CD4-positive, alpha-beta T cell (primary cell): Measurements from ENCODE around the gene AQP9. TPM values are rescaled to one million over a fixed set of nuclear protein-coding genes. Genes with fewer than 3 reads are reported as not detected.

Experiments used
- ATAC-seq: fragments of 200-7000 bp; cut with Tn5 transposase; one replicate; pipeline ENCODE4 v1.10.0; 2022; ENCODE audit warnings: mild to moderate bottlenecking; ENCODE audit not compliant: poor library complexity
- CTCF ChIA-PET: fragments of 350-600 bp; sonication (Branson Sonifier 250); formaldehyde crosslinking; loops from one replicate; lab custom pipeline; 2021; ENCODE audit warnings: antibody characterized with exemption, inconsistent platforms; lab: Charles Lee
- POLR2A ChIA-PET: fragments of 350-600 bp; sonication (Branson Sonifier 250); formaldehyde crosslinking; loops from one replicate; lab custom pipeline; 2021; ENCODE audit warnings: antibody characterized with exemption, inconsistent platforms; lab: Charles Lee
- DNase-seq, 14 experiments: peaks; one replicate each; pipeline ENCODE4 v3.0.0-alpha.2; 2013 to 2020; ENCODE audit warnings: mixed read lengths in 2 of 14
- H3K27ac ChIP-seq, 2 donors: one replicate each; pipeline versions ENCODE4 v1.5.1 to v1.7.0; 2013; ENCODE audit warnings: low read length in 2 of 2, low read depth in 1 of 2, mild to moderate bottlenecking in 1 of 2
- H3K27me3 ChIP-seq, 2 experiments: 1 replicate in 1 of 2; 2 replicates in 1 of 2; pipeline versions ENCODE4 v1.6.1 to v1.7.0; 2013; ENCODE audit warnings: low read length in 2 of 2, control low read depth in 1 of 2, mild to moderate bottlenecking in 1 of 2, moderate library complexity in 1 of 2; ENCODE audit not compliant: insufficient read depth in 2 of 2, control insufficient read depth in 1 of 2
- H3K36me3 ChIP-seq: one replicate; pipeline ENCODE4 v1.6.1; 2013; ENCODE audit warnings: low read length, control low read depth; ENCODE audit not compliant: insufficient read depth
- H3K4me1 ChIP-seq: one replicate; pipeline ENCODE4 v1.6.1; 2013; ENCODE audit warnings: low read length, control low read depth; ENCODE audit not compliant: insufficient read depth
- H3K4me3 ChIP-seq: one replicate; pipeline ENCODE4 v1.5.1; 2013; ENCODE audit warnings: mild to moderate bottlenecking, low read length, moderate library complexity
- H3K9me3 ChIP-seq, 2 experiments: 1 replicate in 1 of 2; 2 replicates in 1 of 2; pipeline versions ENCODE4 v1.6.1 to v1.7.0; 2013; ENCODE audit warnings: low read length in 2 of 2, mild to moderate bottlenecking in 2 of 2, control low read depth in 1 of 2, moderate library complexity in 1 of 2; ENCODE audit not compliant: control insufficient read depth in 1 of 2, insufficient read depth in 1 of 2
- H3K27ac Mint-ChIP-seq: one replicate; pipeline ENCODE4 v1.8.0; 2020; ENCODE audit warnings: mixed read lengths
- H3K27me3 Mint-ChIP-seq: one replicate; pipeline ENCODE4 v1.8.0; 2021; ENCODE audit warnings: mixed read lengths
- H3K36me3 Mint-ChIP-seq: one replicate; pipeline ENCODE4 v1.8.0; 2021; ENCODE audit warnings: low read depth, mixed read lengths
- H3K4me1 Mint-ChIP-seq: one replicate; pipeline ENCODE4 v1.8.0; 2021; ENCODE audit warnings: low read depth, mixed read lengths
- H3K4me3 Mint-ChIP-seq: one replicate; pipeline ENCODE4 v1.8.0; 2020; ENCODE audit warnings: mild to moderate bottlenecking, mixed read lengths
- H3K9me3 Mint-ChIP-seq: one replicate; pipeline ENCODE4 v1.8.0; 2020; ENCODE audit warnings: mixed read lengths
- CTCF ChIP-seq: fragments of 200-600 bp; IDR thresholded peaks from one replicate; pipeline ENCODE4 v1.8.0; 2022; ENCODE audit warnings: antibody characterized with exemption, mild to moderate bottlenecking
- intact Hi-C, 2 experiments: fragments of 100-400 bp; cut with DNase I in 1 of 2; cut with micrococcal nuclease in 1 of 2; formaldehyde crosslinking; loops; one replicate each; pipeline versions ENCODE4 v1.15.1 to v1.9.0; 2023 to 2025; cut with DNase I, micrococcal nuclease
- total RNA-seq, 174 experiments: library from RNA in 2 of 174; stranded (reverse) in 2 of 174; gene quantifications; one replicate each; pipeline ENCODE4 v1.2.3 and lab custom pipeline; 2021 to 2026

AQP9 gene
- total RNA-seq, 2 experiments from 2014 or later, result 0.31 to 0.55 TPM

GRCh38 chr15:58167095-58167691 lies 29.0 kb downstream of the AQP9 start:
- Mint-ChIP-seq H3K4me3 (no peak overlapping the region), H3K9me3 (no peaks in the 10 kb centered on the region), H3K36me3 (no peaks in the 10 kb centered on the region), H3K27ac (no peak overlapping the region), H3K4me1 (no peaks in the 10 kb centered on the region), H3K27me3 (peaks cover 55% of the 10 kb centered on the region)
- ChIA-PET POLR2A (no interaction called here), CTCF (no interaction called here)
- Histone ChIP-seq H3K9me3 (no peaks in the 10 kb centered on the region), H3K36me3 (no peaks in the 10 kb centered on the region), H3K4me3 (no peak overlapping the region), H3K27ac (no peak overlapping the region), H3K4me1 (no peaks in the 10 kb centered on the region), H3K27me3 (peaks cover 5 to 32% of the 10 kb centered on the region in 2 experiments)
- DNase-seq, result no peak
- TF ChIP-seq CTCF, result no peak
- intact Hi-C loops, result no loop called here
- no peak for ATAC-seq

- Mint-ChIP-seq H3K36me3 (no peaks in the 10 kb centered on the region), H3K9me3 (no peaks in the 10 kb centered on the region), H3K27me3 (peaks cover 48% of the 10 kb centered on the region), H3K4me3 (no peak overlapping the region), H3K4me1 (no peaks in the 10 kb centered on the region), H3K27ac (no peak overlapping the region)
- Histone ChIP-seq H3K4me1 (no peaks in the 10 kb centered on the region), H3K36me3 (no peaks in the 10 kb centered on the region), H3K27me3 (peaks cover 5 to 25% of the 10 kb centered on the region in 2 experiments), H3K4me3 (no peak overlapping the region), H3K9me3 (no peaks in the 10 kb centered on the region), H3K27ac (no peak overlapping the region)
- ATAC-seq (no peak), DNase-seq (no peak)
- intact Hi-C loops, result no loop called here
- ChIA-PET CTCF (no interaction called here), POLR2A (no interaction called here)
- no peak for TF ChIP-seq CTCF
These were observed 31.8 kb downstream of the AQP9 start for GRCh38 chr15:58169934-58170333.

- no peaks in the 10 kb centered on the region for H3K4me1 Mint-ChIP-seq
- H3K36me3 Mint-ChIP-seq, result no peaks in the 10 kb centered on the region
- no peak overlapping the region for H3K4me3 ChIP-seq
- ChIA-PET POLR2A (no interaction called here), CTCF (no interaction called here)
- ATAC-seq (no peak), DNase-seq (no peak)
- no peak overlapping the region for H3K4me3 Mint-ChIP-seq
- no peaks in the 10 kb centered on the region for H3K4me1 ChIP-seq
- H3K27me3 ChIP-seq, result peaks cover 10 to 25% of the 10 kb centered on the region in 2 experiments
- no peaks in the 10 kb centered on the region for H3K9me3 ChIP-seq
- no peak overlapping the region for H3K27ac ChIP-seq
- no peak for TF ChIP-seq CTCF
- intact Hi-C loops, result no loop called here
- H3K9me3 Mint-ChIP-seq, result no peaks in the 10 kb centered on the region
- peaks cover 52% of the 10 kb centered on the region for H3K27me3 Mint-ChIP-seq
- H3K36me3 ChIP-seq, result no peaks in the 10 kb centered on the region
- no peak overlapping the region for H3K27ac Mint-ChIP-seq
These were observed 33.4 kb downstream of the AQP9 start for GRCh38 chr15:58171476-58172061.
